H1 (cell line): ENCODE data around the gene BSN. TPM values are rescaled to one million over a fixed set of nuclear protein-coding genes. Genes with fewer than 3 reads are reported as not detected.

ENCODE experiments used
- CHD2 ChIP-seq: IDR thresholded peaks from 2 replicates; pipeline ENCODE4 v1.6.1; 2012; ENCODE audit warnings: low read length, improper control_type of control experiment
- RAD21 ChIP-seq, 2 experiments: IDR thresholded peaks in 1 of 2; conservative IDR thresholded peaks in 1 of 2; 2 replicates each; pipeline ENCODE4 v1.6.1; 2011; ENCODE audit warnings: low read depth in 2 of 2, low read length in 2 of 2, improper control_type of control experiment in 1 of 2, inconsistent platforms in 1 of 2, mild to moderate bottlenecking in 1 of 2, moderate library complexity in 1 of 2
- RBBP5 ChIP-seq: IDR thresholded peaks from 2 replicates; pipeline ENCODE4 v1.7.1; 2012; ENCODE audit warnings: low read depth, mild to moderate bottlenecking, inconsistent platforms, low read length, moderate library complexity, borderline replicate concordance
- polyA plus RNA-seq, 7 experiments: library from polyadenylated mRNA; depleted of rRNA in 3 of 7; stranded (reverse) in 5 of 7; unstranded in 2 of 7; fragments of >200 nt in 5 of 7; fragments of 200-250 nt in 2 of 7; gene quantifications; 1 replicate in 5 of 7; 2 replicates in 1 of 7; 4 replicates in 1 of 7; pipeline versions ENCODE4 v1.2.1 to v1.2.3, GENCODE V29; 2011 to 2013; ENCODE audit warnings: missing spikeins in 2 of 7, mixed read lengths in 2 of 7
- total RNA-seq: library from RNA; stranded (reverse); fragmentation: NEBNext Ultra II Directional; extraction: Animal tissue kit (Norgen Biotek cat#: 25700); gene quantifications from 2 replicates; pipeline ENCODE4 v1.2.1, GENCODE V29; 2021
- TF ChIP-seq, protein P1 (sequence below), 3 experiments: IDR thresholded peaks; 1 replicate in 2 of 3; 2 replicates in 1 of 3; pipeline versions ENCODE4 v1.5.1 to v1.6.1; 2011; ENCODE audit warnings: low read length in 3 of 3, mild to moderate bottlenecking in 3 of 3, inconsistent platforms in 2 of 3, low read depth in 1 of 3, moderate library complexity in 1 of 3; ENCODE audit not compliant: insufficient read depth in 1 of 3; ENCODE audit errors: control extremely low read depth in 1 of 3

BSN gene
- total and polyA plus RNA-seq, 2 of the 8 experiments (the other 6 are each of a cell fraction or from before 2014, with no cell fraction given): 0.60 to 3.0 TPM

- TF ChIP-seq RAD21 (IDR thresholded peaks at IDR 0.05 in 1 of 2, conservative IDR thresholded peaks at IDR 0.05 in 1 of 2; ENCODE audit: low read depth in 2 of 2, low read length in 2 of 2) (no peak), RBBP5 (no peak), CHD2 (no peak)
- TF ChIP-seq, protein P1, sequence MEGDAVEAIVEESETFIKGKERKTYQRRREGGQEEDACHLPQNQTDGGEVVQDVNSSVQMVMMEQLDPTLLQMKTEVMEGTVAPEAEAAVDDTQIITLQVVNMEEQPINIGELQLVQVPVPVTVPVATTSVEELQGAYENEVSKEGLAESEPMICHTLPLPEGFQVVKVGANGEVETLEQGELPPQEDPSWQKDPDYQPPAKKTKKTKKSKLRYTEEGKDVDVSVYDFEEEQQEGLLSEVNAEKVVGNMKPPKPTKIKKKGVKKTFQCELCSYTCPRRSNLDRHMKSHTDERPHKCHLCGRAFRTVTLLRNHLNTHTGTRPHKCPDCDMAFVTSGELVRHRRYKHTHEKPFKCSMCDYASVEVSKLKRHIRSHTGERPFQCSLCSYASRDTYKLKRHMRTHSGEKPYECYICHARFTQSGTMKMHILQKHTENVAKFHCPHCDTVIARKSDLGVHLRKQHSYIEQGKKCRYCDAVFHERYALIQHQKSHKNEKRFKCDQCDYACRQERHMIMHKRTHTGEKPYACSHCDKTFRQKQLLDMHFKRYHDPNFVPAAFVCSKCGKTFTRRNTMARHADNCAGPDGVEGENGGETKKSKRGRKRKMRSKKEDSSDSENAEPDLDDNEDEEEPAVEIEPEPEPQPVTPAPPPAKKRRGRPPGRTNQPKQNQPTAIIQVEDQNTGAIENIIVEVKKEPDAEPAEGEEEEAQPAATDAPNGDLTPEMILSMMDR (IDR thresholded peaks at IDR 0.05; ENCODE audit: control extremely low read depth in 1 of 3, insufficient read depth in 1 of 3, low read depth in 1 of 3, low read length in 3 of 3): no peak
- TF ChIP-seq, all 59 proteins: peak for 0
Observed at GRCh38 chr3:49675912-49676311, 121.6 kb downstream of the BSN start (continued).
